ENCODE measurements around the gene PFKL.

GRCh38 chr21:44263768-44264167 is 36.1 kb upstream of the PFKL start:
- TF ChIP-seq, protein P1, sequence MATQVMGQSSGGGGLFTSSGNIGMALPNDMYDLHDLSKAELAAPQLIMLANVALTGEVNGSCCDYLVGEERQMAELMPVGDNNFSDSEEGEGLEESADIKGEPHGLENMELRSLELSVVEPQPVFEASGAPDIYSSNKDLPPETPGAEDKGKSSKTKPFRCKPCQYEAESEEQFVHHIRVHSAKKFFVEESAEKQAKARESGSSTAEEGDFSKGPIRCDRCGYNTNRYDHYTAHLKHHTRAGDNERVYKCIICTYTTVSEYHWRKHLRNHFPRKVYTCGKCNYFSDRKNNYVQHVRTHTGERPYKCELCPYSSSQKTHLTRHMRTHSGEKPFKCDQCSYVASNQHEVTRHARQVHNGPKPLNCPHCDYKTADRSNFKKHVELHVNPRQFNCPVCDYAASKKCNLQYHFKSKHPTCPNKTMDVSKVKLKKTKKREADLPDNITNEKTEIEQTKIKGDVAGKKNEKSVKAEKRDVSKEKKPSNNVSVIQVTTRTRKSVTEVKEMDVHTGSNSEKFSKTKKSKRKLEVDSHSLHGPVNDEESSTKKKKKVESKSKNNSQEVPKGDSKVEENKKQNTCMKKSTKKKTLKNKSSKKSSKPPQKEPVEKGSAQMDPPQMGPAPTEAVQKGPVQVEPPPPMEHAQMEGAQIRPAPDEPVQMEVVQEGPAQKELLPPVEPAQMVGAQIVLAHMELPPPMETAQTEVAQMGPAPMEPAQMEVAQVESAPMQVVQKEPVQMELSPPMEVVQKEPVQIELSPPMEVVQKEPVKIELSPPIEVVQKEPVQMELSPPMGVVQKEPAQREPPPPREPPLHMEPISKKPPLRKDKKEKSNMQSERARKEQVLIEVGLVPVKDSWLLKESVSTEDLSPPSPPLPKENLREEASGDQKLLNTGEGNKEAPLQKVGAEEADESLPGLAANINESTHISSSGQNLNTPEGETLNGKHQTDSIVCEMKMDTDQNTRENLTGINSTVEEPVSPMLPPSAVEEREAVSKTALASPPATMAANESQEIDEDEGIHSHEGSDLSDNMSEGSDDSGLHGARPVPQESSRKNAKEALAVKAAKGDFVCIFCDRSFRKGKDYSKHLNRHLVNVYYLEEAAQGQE (IDR thresholded peaks at IDR 0.05; ENCODE audit: insufficient read depth in 1 of 2, low read depth in 2 of 2, low read length in 2 of 2) = no peak
- no peak for TF ChIP-seq POLR2AphosphoS5 (IDR thresholded peaks at IDR 0.05; ENCODE audit: low read depth, low read length)
- TF ChIP-seq FOXP2 (optimal IDR thresholded peaks at IDR 0.05; ENCODE audit: borderline replicate concordance, extremely low read depth, extremely low read length, insufficient read depth) = no peak
- TF ChIP-seq SIN3A (IDR thresholded peaks at IDR 0.05; ENCODE audit: borderline replicate concordance, insufficient read depth, low read length) = no peak
